Choroid plexus epithelial cell (primary cell): ENCODE measurements around the gene ITPR3.

Experiments
- DNase-seq: peaks from one replicate; pipeline ENCODE4 v3.0.0-alpha.2; 2010; ENCODE audit warnings: low read depth
- H3K4me3 ChIP-seq: 2 replicates; pipeline ENCODE4 v1.5.1; 2011; ENCODE audit warnings: low read depth, mild to moderate bottlenecking, control low read depth, low read length, moderate library complexity
- TF ChIP-seq, protein P1 (sequence below): conservative IDR thresholded peaks from 2 replicates; pipeline ENCODE4 v1.5.1; 2011; ENCODE audit warnings: low read depth, mild to moderate bottlenecking, control low read depth, inconsistent platforms, low read length, moderate library complexity

Gene ITPR3

GRCh38 chr6:33599413-33599938 lies 21.6 kb upstream of the ITPR3 start:
- H3K4me3 ChIP-seq, result no peak overlapping the region
- no peak for DNase-seq
- TF ChIP-seq, protein P1, sequence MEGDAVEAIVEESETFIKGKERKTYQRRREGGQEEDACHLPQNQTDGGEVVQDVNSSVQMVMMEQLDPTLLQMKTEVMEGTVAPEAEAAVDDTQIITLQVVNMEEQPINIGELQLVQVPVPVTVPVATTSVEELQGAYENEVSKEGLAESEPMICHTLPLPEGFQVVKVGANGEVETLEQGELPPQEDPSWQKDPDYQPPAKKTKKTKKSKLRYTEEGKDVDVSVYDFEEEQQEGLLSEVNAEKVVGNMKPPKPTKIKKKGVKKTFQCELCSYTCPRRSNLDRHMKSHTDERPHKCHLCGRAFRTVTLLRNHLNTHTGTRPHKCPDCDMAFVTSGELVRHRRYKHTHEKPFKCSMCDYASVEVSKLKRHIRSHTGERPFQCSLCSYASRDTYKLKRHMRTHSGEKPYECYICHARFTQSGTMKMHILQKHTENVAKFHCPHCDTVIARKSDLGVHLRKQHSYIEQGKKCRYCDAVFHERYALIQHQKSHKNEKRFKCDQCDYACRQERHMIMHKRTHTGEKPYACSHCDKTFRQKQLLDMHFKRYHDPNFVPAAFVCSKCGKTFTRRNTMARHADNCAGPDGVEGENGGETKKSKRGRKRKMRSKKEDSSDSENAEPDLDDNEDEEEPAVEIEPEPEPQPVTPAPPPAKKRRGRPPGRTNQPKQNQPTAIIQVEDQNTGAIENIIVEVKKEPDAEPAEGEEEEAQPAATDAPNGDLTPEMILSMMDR, result no peak

- no peak overlapping the region for H3K4me3 ChIP-seq
- no peak for DNase-seq
- TF ChIP-seq, protein P1, result no peak
Observed at GRCh38 chr6:33600761-33601160, 20.4 kb upstream of the ITPR3 start.

DNA sequence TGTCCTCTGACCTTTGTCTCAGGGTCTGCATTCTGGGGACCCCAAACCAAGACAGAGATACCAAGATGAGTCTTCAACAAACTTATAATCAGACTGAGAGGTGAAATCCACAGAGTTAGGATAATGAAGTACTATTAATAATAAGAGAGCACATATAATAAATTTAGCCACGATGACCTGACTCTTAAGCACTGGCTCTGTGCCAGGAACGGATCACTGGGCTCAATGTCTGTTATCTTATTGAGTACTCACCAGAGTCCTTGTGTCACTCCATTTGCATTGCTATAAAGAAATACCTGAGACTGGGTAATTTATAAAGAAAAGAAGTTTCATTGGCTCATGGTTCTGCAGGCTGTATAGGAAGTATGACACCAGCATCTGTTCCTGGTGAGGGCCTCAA lies 18.9 kb upstream of the ITPR3 start:
- H3K4me3 ChIP-seq, result no peak overlapping the region
- DNase-seq, result no peak
- TF ChIP-seq, protein P1, result no peak

- H3K4me3 ChIP-seq, result no peak overlapping the region
- TF ChIP-seq, protein P1, result no peak
- DNase-seq, result no peak
Observed at GRCh38 chr6:33604941-33605854, 15.9 kb upstream of the ITPR3 start.

DNA sequence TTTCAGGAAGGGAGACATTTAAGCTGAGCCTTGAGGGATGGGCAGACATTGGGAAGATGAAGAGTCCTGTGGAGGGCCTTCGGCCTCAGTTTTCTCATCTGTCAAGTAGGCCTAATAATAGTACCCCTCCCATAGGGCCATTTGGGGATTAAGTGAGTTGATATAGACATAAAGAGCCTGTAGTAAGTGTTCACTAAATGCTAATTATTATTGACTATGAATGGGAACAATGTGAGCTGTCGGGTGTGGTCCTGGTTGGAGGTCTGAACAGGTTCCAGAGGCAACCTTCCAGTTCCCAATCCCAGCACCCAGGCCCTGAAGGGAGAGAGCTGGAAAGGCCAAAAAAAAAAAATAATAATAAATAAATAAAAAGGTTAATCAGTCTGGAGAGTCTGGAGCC lies 14.5 kb upstream of the ITPR3 start:
- no peak for DNase-seq
- H3K4me3 ChIP-seq, result no peak overlapping the region
- TF ChIP-seq, protein P1, result no peak

DNA sequence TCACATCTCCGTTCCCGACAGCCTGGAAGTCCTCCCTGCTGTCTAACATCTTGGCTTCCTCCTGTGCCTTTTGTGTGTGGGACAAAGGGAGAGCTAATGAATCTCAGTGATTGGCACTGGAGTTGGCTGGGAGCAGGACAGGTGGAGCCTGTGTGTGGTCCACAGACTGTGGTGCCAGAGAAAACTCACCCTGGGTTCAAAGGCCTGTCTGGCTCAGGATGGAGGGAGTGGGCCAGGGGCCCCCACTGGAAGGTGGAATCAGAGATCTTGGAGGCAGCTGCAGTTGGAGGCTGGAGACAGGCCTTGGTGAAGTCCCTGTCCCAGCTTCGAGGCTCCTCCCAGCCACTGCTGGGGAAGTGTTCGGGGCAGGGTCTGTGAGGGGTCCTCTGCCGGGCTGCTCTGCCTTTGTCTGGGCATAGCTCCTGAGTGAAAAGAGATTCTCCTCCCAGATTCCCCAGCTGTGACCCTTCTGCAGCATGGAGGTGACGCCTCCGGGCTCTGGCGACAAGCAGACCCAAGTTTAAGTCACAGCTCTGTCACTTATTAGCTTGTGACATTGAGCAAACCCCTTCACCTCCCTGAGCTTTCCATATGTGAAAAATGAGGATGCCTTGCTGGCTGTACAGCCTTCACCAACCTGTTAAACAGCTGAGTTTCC lies 13.9 kb upstream of the ITPR3 start:
- H3K4me3 ChIP-seq, result no peak overlapping the region
- TF ChIP-seq, protein P1, result no peak
- DNase-seq, result no peak
